T-cell (primary cell): ENCODE measurements around the gene PRKN. TPM values are rescaled to one million over a fixed set of nuclear protein-coding genes. Genes with fewer than 3 reads are reported as not detected.

Source experiments
- ATAC-seq, 4 experiments: fragments of 200-7000 bp in 3 of 4; fragments of 150-1000 bp in 1 of 4; cut with Tn5 transposase; replicated peaks in 1 of 4; 1 replicate in 3 of 4; 2 replicates in 1 of 4; pipeline ENCODE4 v1.10.0; 2021; ENCODE audit warnings: moderate library complexity in 3 of 4, mild to moderate bottlenecking in 2 of 4, moderate number of reproducible peaks in 1 of 4
- CTCF ChIA-PET, 2 donors: fragments of 300-600 bp; sonication (Branson Sonifier 250); formaldehyde crosslinking; loops; one replicate each; lab custom pipeline; 2022; ENCODE audit warnings: antibody characterized with exemption in 2 of 2; lab: Charles Lee
- POLR2A ChIA-PET, 2 donors: fragments of 300-600 bp; sonication (Branson Sonifier 250); formaldehyde crosslinking; loops; one replicate each; lab custom pipeline; 2022; ENCODE audit warnings: antibody characterized with exemption in 2 of 2; lab: Charles Lee
- DNase-seq, 35 experiments: peaks; one replicate each; pipeline versions ENCODE4 v3.0.0 to v3.0.0-alpha.2; 2013 to 2023
- H3K27ac ChIP-seq: one replicate; pipeline ENCODE4 v1.5.1; 2013; ENCODE audit warnings: low read length
- H3K27me3 ChIP-seq, 2 experiments: replicated peaks in 1 of 2; 1 replicate in 1 of 2; 2 replicates in 1 of 2; pipeline versions ENCODE4 v1.6.1 to v1.7.0; 2013; ENCODE audit warnings: low read length in 1 of 2, mixed read lengths in 1 of 2; ENCODE audit not compliant: control insufficient read depth in 2 of 2, insufficient read depth in 2 of 2; ENCODE audit errors: extremely low read depth in 1 of 2
- H3K36me3 ChIP-seq, 2 donors: 1 replicate in 1 of 2; 2 replicates in 1 of 2; pipeline versions ENCODE4 v1.6.1 to v1.7.0; 2013; ENCODE audit warnings: low read length in 1 of 2; ENCODE audit not compliant: control insufficient read depth in 2 of 2, insufficient read depth in 1 of 2; ENCODE audit errors: extremely low read depth in 1 of 2
- H3K4me1 ChIP-seq, 2 experiments: 1 replicate in 1 of 2; 2 replicates in 1 of 2; pipeline versions ENCODE4 v1.6.1 to v1.7.0; 2013; ENCODE audit warnings: low read length in 2 of 2, mixed read lengths in 1 of 2; ENCODE audit not compliant: insufficient read depth in 2 of 2, control insufficient read depth in 1 of 2; ENCODE audit errors: extremely low read depth in 1 of 2
- H3K4me3 ChIP-seq, 2 donors: 1 replicate in 1 of 2; 2 replicates in 1 of 2; pipeline versions ENCODE4 v1.5.1 to v1.7.0; 2013; ENCODE audit warnings: mild to moderate bottlenecking in 2 of 2, low read length in 1 of 2, moderate library complexity in 1 of 2; ENCODE audit not compliant: control insufficient read depth in 1 of 2; ENCODE audit errors: extremely low read depth in 1 of 2
- H3K9me3 ChIP-seq: 2 replicates; pipeline ENCODE4 v1.7.0; 2013
- H3K27ac Mint-ChIP-seq, 2 donors: one replicate each; pipeline ENCODE4 v1.8.0; 2020 to 2021; ENCODE audit warnings: mild to moderate bottlenecking in 2 of 2, mixed read lengths in 2 of 2
- H3K27me3 Mint-ChIP-seq, 2 donors: one replicate each; pipeline ENCODE4 v1.8.0; 2021 to 2022; ENCODE audit warnings: mixed read lengths in 2 of 2
- H3K36me3 Mint-ChIP-seq: one replicate; pipeline ENCODE4 v1.8.0; 2021; ENCODE audit warnings: mixed read lengths
- H3K4me1 Mint-ChIP-seq, 3 donors: one replicate each; pipeline ENCODE4 v1.8.0; 2020 to 2022; ENCODE audit warnings: mixed read lengths in 3 of 3, mild to moderate bottlenecking in 1 of 3
- H3K4me3 Mint-ChIP-seq, 3 donors: one replicate each; pipeline ENCODE4 v1.8.0; 2020 to 2022; ENCODE audit warnings: mild to moderate bottlenecking in 3 of 3, mixed read lengths in 3 of 3, moderate library complexity in 3 of 3
- H3K9me3 Mint-ChIP-seq, 3 donors: one replicate each; pipeline ENCODE4 v1.8.0; 2020 to 2022; ENCODE audit warnings: mixed read lengths in 3 of 3
- WGBS: methylation state at CpG from one replicate; pipeline ENCODE4 v1.1.5; 2013; ENCODE audit warnings: missing lambda C conversion rate; ENCODE audit not compliant: insufficient coverage; 5-methylcytosine and 5-hydroxymethylcytosine counted together
- total RNA-seq, 35 experiments: library from RNA in 6 of 35; stranded (reverse) in 6 of 35; fragments of 120-200 nt in 1 of 35; gene quantifications; one replicate each; pipeline versions ENCODE4 v1.2.1 to v1.2.4 and lab custom pipeline; 2013 to 2026

PRKN gene
- total RNA-seq, 5 donors from 2014 or later (not counting 1 experiment from before 2014, with no cell fraction given) = 3.4 to 7.7 (median 6.1) TPM

GRCh38 chr6:161561908-161562307, 1165.7 kb downstream of the PRKN start:
- Histone ChIP-seq H3K4me1 (no peaks in the 10 kb centered on the region), H3K36me3 (no peaks in the 10 kb centered on the region), H3K27me3 (peaks cover 0 to 3% of the 10 kb centered on the region in 2 experiments), H3K9me3 (no peaks in the 10 kb centered on the region), H3K27ac (no peak overlapping the region), H3K4me3 (no peak overlapping the region)
- H3K4me1 Mint-ChIP-seq = no peaks in the 10 kb centered on the region
- H3K36me3 Mint-ChIP-seq = no peaks in the 10 kb centered on the region
- POLR2A ChIA-PET = no interaction called here
- no peak overlapping the region for H3K27ac Mint-ChIP-seq
- ATAC-seq (no peak), DNase-seq (no peak)
- WGBS = 72% methylated on average over 9 of the region's 9 CpGs
- H3K4me3 Mint-ChIP-seq = no peak overlapping the region
- no peaks in the 10 kb centered on the region for H3K9me3 Mint-ChIP-seq
- CTCF ChIA-PET = no interaction called here
- no peaks in the 10 kb centered on the region for H3K27me3 Mint-ChIP-seq

- Mint-ChIP-seq H3K27ac (no peak overlapping the region), H3K4me3 (no peak overlapping the region), H3K9me3 (peaks cover 7 to 22% (median 10%) of the 10 kb centered on the region in 3 donors), H3K27me3 (no peaks in the 10 kb centered on the region), H3K4me1 (no peaks in the 10 kb centered on the region), H3K36me3 (peaks cover 3% of the 10 kb centered on the region)
- no peaks in the 10 kb centered on the region for H3K4me1 ChIP-seq
- no peaks in the 10 kb centered on the region for H3K9me3 ChIP-seq
- ATAC-seq (no peak), DNase-seq (no peak)
- CTCF ChIA-PET = interaction anchor here in 1 of 2 donors (0.6 kb wide), 1 partner anchor 1572 kb away, joined by 3 read pairs; no protein-coding TSS in a partner anchor
- H3K27me3 ChIP-seq = no peaks in the 10 kb centered on the region
- 68% methylated on average over 6 of the region's 9 CpGs for WGBS
- POLR2A ChIA-PET = no interaction called here
- no peak overlapping the region for H3K4me3 ChIP-seq
- no peaks in the 10 kb centered on the region for H3K36me3 ChIP-seq
- H3K27ac ChIP-seq = no peak overlapping the region
These were observed 1170.0 kb downstream of the PRKN start for GRCh38 chr6:161557333-161558107.

GRCh38 chr6:161554883-161555282, 1172.7 kb downstream of the PRKN start:
- ATAC-seq (no peak), DNase-seq (no peak)
- Histone ChIP-seq H3K4me1 (no peaks in the 10 kb centered on the region), H3K36me3 (no peaks in the 10 kb centered on the region), H3K27me3 (no peaks in the 10 kb centered on the region), H3K27ac (no peak overlapping the region), H3K9me3 (no peaks in the 10 kb centered on the region), H3K4me3 (no peak overlapping the region)
- POLR2A ChIA-PET = no interaction called here
- peaks cover 7 to 22% (median 16%) of the 10 kb centered on the region in 3 donors for H3K9me3 Mint-ChIP-seq
- no peak overlapping the region for H3K4me3 Mint-ChIP-seq
- H3K36me3 Mint-ChIP-seq = peaks cover 3% of the 10 kb centered on the region
- no peaks in the 10 kb centered on the region for H3K4me1 Mint-ChIP-seq
- H3K27me3 Mint-ChIP-seq = no peaks in the 10 kb centered on the region
- CTCF ChIA-PET = no interaction called here
- no peak overlapping the region for H3K27ac Mint-ChIP-seq

- Histone ChIP-seq H3K4me1 (no peaks in the 10 kb centered on the region), H3K27ac (no peak overlapping the region), H3K36me3 (no peaks in the 10 kb centered on the region), H3K27me3 (no peaks in the 10 kb centered on the region), H3K4me3 (no peak overlapping the region), H3K9me3 (no peaks in the 10 kb centered on the region)
- Mint-ChIP-seq H3K27me3 (no peaks in the 10 kb centered on the region), H3K4me1 (no peaks in the 10 kb centered on the region), H3K36me3 (peaks cover 3% of the 10 kb centered on the region), H3K27ac (no peak overlapping the region), H3K9me3 (peaks cover 3 to 20% (median 12%) of the 10 kb centered on the region in 3 donors), H3K4me3 (no peak overlapping the region)
- DNase-seq (no peak), ATAC-seq (no peak)
- ChIA-PET POLR2A (no interaction called here), CTCF (no interaction called here)
- WGBS = 81% methylated on average over 4 of the region's 4 CpGs
These were observed 1177.5 kb downstream of the PRKN start for GRCh38 chr6:161549977-161550655.

GRCh38 chr6:161548713-161549296, 1178.8 kb downstream of the PRKN start:
- H3K9me3 Mint-ChIP-seq = peaks cover 0 to 17% (median 6%) of the 10 kb centered on the region in 3 donors
- no peak for DNase-seq
- no peaks in the 10 kb centered on the region for H3K4me1 Mint-ChIP-seq
- Histone ChIP-seq H3K4me1 (no peaks in the 10 kb centered on the region), H3K9me3 (no peaks in the 10 kb centered on the region), H3K36me3 (no peaks in the 10 kb centered on the region), H3K27ac (no peak overlapping the region), H3K4me3 (no peak overlapping the region), H3K27me3 (no peaks in the 10 kb centered on the region)
- ChIA-PET POLR2A (no interaction called here), CTCF (no interaction called here)
- no peaks in the 10 kb centered on the region for H3K27me3 Mint-ChIP-seq
- ATAC-seq = no peak
- H3K4me3 Mint-ChIP-seq = no peak overlapping the region
- H3K27ac Mint-ChIP-seq = no peak overlapping the region
- H3K36me3 Mint-ChIP-seq = no peaks in the 10 kb centered on the region
- 96% methylated on average over 4 of the region's 9 CpGs for WGBS

GRCh38 chr6:161547617-161548016, 1179.9 kb downstream of the PRKN start:
- Histone ChIP-seq H3K36me3 (no peaks in the 10 kb centered on the region), H3K27me3 (no peaks in the 10 kb centered on the region), H3K9me3 (no peaks in the 10 kb centered on the region), H3K27ac (no peak overlapping the region), H3K4me3 (no peak overlapping the region), H3K4me1 (no peaks in the 10 kb centered on the region)
- ATAC-seq (no peak), DNase-seq (no peak)
- CTCF ChIA-PET = no interaction called here
- no peak overlapping the region for H3K4me3 Mint-ChIP-seq
- POLR2A ChIA-PET = no interaction called here
- H3K4me1 Mint-ChIP-seq = no peaks in the 10 kb centered on the region
- H3K36me3 Mint-ChIP-seq = no peaks in the 10 kb centered on the region
- H3K27me3 Mint-ChIP-seq = no peaks in the 10 kb centered on the region
- WGBS = no CpG with 5 or more reads among the region's 2 CpGs
- peaks cover 0 to 10% (median 0%) of the 10 kb centered on the region in 3 donors for H3K9me3 Mint-ChIP-seq
- H3K27ac Mint-ChIP-seq = no peak overlapping the region
